GM19035 (cell line): Measurements from ENCODE around the gene TNS3.

ENCODE experiments used
- ATAC-seq: cut with Tn5 transposase; IDR thresholded peaks from one replicate; pipeline ENCODE4 v1.9.1; 2021; ENCODE audit not compliant: unreplicated experiment

Gene TNS3

GRCh38 chr7:47414342-47415317 is 167.3 kb downstream of the TNS3 start:
- no peak for ATAC-seq

- no peak for ATAC-seq
Measured at GRCh38 chr7:47413526-47414341, 168.2 kb downstream of the TNS3 start.

GRCh38 chr7:47411901-47412300 is 170.0 kb downstream of the TNS3 start:
- ATAC-seq: no peak

DNA sequence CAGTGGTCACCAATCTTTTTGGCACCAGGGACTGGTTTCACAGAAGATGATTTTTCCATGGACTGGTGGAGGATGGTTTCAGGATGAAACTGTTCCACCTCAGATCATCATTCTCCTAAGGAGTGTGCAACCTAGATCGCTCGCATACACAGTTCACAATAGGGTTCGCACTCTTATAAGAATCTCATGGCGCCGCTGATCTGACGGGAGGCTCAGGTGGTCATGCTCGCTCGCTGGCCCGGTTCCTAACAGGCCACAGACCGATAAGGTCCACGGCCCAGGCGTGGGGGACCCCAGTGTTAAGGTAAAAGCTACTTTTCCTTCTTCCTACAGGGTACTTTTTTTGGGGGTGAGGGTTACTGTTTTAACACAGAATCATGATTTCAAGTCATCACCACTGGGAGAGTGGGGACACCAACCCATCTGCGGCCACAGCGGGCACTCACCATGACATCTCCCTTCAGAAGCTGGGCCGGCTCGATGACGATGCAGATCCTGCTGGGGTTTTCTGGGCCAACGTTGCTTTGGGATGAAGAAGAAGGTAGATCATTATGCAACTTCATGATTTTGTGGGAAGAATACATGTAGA is 170.5 kb downstream of the TNS3 start:
- ATAC-seq: no peak

- no peak for ATAC-seq
Measured at GRCh38 chr7:47408675-47409074, 173.2 kb downstream of the TNS3 start.

- ATAC-seq: no peak
Measured at GRCh38 chr7:47407821-47408674, 173.9 kb downstream of the TNS3 start.

GRCh38 chr7:47407136-47407535 is 174.8 kb downstream of the TNS3 start:
- ATAC-seq: no peak

DNA sequence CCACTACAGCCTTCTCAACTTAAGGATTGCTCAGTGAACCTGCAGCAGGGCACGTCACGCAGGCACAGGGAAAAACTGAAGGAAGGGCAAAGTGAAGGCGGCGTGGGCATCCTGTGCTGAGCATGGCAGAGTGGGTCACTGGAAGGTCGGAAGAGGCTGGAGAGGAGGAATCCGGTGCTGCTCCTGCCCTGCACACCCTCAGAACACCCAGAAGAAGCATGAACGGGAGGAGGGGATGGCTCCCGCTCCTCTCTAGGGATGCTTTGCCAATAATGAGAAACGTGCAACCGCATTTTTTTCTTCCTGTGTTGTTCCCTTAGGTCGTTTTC is 175.1 kb downstream of the TNS3 start:
- no peak for ATAC-seq

DNA sequence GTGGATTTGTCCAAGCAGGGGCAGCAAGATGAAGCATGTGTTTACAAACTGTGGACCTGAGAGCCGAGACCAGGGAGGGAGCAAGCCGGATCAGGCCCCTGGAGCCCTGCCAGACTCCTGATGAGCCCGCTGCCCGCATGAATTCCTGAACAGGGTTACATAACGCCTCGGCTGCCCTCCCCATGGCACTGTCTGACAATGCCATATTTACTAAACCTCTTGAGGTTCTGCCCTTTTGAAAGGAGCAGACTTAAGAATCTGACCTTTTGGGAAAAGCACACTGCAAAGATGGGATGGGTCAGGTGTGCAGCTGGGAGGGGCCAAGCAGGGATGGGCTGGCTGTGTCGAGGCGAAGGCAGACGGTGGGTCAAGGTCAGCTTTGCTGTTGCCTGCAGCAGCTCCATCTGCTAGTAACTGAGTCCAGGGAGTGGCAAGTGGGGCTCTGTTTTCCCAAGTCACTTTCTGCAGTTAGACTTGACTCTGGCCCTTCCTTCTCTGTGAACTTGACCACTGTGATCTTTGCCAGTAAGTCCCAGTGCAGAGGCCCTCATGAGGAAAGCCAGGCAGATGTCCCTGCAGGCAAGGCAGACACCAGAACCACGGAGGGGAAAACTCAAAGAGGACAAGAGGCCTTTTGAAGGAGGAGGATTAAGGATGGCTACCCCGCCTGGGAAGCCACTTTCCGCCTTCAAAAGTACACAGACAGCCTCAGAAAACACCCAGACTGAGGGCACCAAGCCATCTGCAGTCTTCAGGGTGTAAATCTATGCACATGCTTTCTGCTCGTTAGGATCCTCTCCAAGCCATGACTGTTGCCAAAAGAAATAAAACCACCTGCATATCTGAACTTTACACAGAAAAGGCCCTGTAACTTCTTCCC is 175.8 kb downstream of the TNS3 start:
- no peak for ATAC-seq

DNA sequence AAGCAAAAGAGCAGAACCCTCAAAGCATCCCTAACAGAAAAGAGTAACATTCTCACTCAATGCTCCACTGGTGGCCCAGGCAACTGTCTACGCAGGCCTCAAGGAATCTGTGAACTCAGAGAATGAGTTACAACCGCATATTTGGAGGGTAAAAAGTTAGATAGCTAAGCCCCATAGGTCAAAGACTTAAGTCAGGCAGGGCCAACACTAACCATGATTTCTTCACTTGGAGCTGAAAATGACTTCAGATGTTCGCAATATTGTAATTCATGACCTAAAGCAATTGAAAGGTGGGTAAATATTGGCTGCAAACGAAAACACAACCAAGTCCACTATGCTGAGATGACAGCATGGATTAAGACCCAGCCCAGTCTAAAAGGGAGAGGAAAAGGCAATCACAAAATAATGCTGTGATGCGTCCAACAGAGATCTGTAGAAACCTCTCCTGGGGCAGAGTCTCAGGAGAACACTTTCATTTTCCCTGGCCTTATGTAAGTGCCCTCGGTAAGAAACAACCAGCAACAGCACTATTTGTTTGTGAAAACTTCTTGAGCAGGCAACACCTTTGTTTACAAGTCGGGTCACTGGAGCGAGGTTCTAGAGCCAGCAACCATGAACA is 176.5 kb downstream of the TNS3 start:
- no peak for ATAC-seq

GRCh38 chr7:47404010-47404409 is 177.9 kb downstream of the TNS3 start:
- no peak for ATAC-seq

DNA sequence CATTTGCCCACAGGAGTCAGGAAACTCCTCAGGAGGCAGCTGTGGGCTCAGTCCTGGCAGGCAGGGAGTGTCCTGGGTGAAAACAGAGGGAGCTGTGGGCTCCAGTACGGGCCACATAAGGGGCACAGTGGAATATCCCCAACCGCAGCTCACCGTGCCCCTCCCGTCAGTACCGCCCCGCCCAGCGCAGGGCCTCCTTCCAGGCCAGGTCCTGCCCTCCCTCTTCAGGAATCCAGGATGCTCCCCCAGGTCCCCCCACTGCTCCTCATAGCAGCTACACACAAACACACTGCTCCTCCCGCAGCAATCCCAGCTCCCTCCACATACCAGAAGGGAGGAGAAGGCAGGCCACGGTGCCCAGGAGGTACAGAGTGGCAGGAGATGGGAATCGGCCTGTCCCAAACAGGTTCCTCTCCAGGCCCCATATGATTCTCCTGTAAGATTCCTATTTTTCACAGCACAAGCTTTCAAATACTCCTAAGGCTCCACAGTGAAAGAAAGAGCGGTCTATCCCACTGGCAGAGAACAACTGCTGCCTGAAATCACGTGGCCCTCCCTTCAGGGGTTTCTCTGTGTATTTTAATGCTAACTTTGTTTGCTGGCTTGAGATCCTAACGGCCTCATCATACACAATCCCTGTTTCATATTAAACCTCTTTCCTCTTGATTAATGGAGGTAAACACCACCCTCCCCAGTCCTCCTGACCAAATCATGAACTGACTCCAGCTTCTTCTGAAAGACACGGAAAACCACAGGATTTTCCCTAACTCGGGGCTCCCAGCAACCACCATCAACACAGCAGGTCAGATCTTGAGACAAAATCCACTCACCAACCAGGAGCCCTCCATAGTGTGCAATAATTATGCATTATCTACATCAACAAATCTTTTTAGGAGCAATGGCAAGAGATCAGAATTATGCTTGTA is 178.7 kb downstream of the TNS3 start:
- no peak for ATAC-seq

DNA sequence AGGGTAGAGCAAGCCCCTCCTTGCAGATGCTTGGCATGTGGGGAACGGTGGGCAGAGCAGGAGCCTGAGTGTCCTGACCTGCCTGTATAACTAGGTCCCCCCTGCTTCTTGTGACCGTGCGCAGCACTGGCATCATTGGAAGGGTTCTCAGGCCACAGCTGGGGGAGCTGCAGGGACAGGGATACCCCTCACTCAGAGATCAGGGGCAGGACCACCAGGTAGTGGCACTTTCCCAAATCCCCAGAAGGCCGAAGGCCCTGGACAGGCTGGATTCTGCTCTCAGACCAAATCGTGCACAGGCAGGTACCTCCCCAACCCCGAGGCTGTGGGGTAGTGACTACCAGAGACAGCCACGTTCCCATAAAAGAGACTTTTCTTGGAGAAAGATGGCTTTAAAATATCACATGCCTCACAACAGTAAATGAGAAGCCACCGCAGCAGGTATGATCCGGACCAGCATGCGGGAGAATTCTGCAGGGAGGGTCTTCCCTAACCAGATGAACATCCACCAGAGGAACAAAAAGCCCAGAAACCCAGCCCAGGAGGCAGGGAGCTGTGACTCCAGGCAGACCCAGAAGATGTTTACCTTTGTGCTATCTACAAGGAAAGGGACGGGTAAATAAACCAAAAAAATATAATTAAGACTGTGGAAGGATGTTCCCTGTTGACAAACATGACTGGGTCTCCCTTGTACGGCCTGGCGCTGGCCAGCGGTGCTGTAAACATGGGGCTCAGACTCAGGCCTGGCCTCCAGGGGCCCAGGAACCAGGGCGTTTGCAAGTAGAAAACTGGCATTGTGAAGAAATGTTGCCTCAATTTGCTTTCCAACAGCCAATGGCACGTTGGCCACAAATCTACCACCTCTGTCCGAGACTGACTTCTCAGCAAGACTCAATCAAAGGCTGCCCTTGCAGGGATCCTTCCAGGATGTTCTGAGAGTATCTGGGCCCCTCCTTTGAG is 180.0 kb downstream of the TNS3 start:
- no peak for ATAC-seq

GRCh38 chr7:47400741-47401206 is 181.1 kb downstream of the TNS3 start:
- no peak for ATAC-seq

DNA sequence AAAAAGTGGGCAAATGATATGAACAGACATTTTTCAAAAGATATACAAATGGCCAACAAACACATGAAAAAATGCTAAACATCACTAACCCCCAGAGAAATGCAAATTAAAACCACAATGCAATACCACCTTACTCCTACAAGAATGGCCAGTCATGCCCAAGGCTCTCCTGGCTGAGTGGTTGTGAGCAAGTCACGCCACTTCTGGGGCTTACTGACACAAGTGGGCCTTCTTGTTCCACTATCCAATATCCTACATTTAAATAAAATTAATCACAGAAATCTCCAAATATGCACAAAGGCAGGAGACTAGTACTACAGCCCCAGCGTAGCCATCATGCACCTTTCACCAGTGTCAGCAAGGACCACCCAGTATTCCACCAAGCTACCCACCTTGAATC is 181.9 kb downstream of the TNS3 start:
- no peak for ATAC-seq

- ATAC-seq: no peak
Measured at GRCh38 chr7:47394751-47395252, 187.1 kb downstream of the TNS3 start.

DNA sequence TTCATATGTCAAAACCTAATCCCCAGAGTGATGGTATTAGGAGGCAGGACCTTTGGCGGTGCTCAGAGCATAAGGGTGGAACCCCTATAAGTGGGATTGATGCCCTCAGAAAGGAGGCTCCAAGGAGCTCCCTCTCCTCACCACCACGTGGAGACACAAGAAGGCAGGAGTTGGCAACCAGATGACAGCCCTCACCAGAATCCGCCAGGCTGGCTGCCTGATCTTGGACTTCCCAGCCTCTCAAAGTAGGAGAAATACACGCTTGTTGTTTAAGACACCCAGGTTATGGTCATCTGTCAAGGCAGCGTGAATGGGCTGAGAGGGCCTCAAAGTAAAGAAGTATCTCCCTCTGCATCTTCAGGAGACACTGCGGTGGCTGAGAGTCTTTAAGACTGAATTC is 187.7 kb downstream of the TNS3 start:
- ATAC-seq: no peak
